IMR-90 (cell line): ENCODE measurements around the gene SPATA9. TPM values are rescaled to one million over a fixed set of nuclear protein-coding genes. Genes with fewer than 3 reads are reported as not detected.

Experiments
- ATAC-seq: fragments of 200-7000 bp; cut with Tn5 transposase; 2 replicates; pipeline ENCODE4 v1.9.1; 2020; ENCODE audit warnings: low read depth, mild to moderate bottlenecking, moderate library complexity
- BruUV-seq: library from RNA; stranded (reverse); fragments of 400-500 nt; replicated peaks from 2 replicates; lab custom pipeline; 2021; lab: Mats Ljungman, UMichigan
- CTCF ChIA-PET: fragments of 300-600 bp; formaldehyde crosslinking; extraction: SDS; loops from one replicate; lab custom pipeline; 2021; ENCODE audit warnings: antibody characterized with exemption; lab: Yijun Ruan, JAX
- POLR2A ChIA-PET: fragments of 300-600 bp; sonication (Branson Sonifier 250); formaldehyde crosslinking; loops from one replicate; lab custom pipeline; 2022; ENCODE audit warnings: antibody characterized with exemption; ENCODE audit not compliant: unreplicated experiment; lab: Charles Lee
- DNase-seq: peaks from one replicate; pipeline ENCODE4 v3.0.0; 2013
- H2AFZ ChIP-seq: replicated peaks from 2 replicates; pipeline ENCODE3; 2013; ENCODE audit warnings: low read length, mild to moderate bottlenecking; ENCODE audit not compliant: poor library complexity
- H2AK5ac ChIP-seq: 2 replicates; pipeline ENCODE4 v1.6.1; 2013; ENCODE audit warnings: low read depth, low read length, inconsistent platforms
- H2AK9ac ChIP-seq: replicated peaks from 2 replicates; pipeline ENCODE3; 2013; ENCODE audit warnings: mild to moderate bottlenecking, low read depth, low read length, moderate library complexity; ENCODE audit not compliant: poor library complexity
- H2BK120ac ChIP-seq: 2 replicates; pipeline ENCODE4 v1.6.1; 2013; ENCODE audit warnings: low read depth, low read length, inconsistent platforms
- H2BK15ac ChIP-seq: 3 replicates; pipeline ENCODE4 v1.6.1; 2013; ENCODE audit warnings: low read depth, low read length, inconsistent platforms
- H2BK20ac ChIP-seq: 2 replicates; pipeline ENCODE4 v1.6.1; 2013; ENCODE audit warnings: low read depth, mild to moderate bottlenecking, inconsistent platforms, low read length, moderate library complexity
- H2BK5ac ChIP-seq: 2 replicates; pipeline ENCODE4 v1.6.1; 2013; ENCODE audit warnings: mild to moderate bottlenecking, low read depth, low read length, inconsistent platforms; ENCODE audit not compliant: poor library complexity, severe bottlenecking
- H3K14ac ChIP-seq: replicated peaks from 2 replicates; pipeline ENCODE4 v1.6.1; 2013; ENCODE audit warnings: low read depth, low read length, inconsistent platforms
- H3K18ac ChIP-seq: 2 replicates; pipeline ENCODE4 v1.6.1; 2013; ENCODE audit warnings: low read depth, low read length, control low read depth
- H3K23ac ChIP-seq: 2 replicates; pipeline ENCODE4 v1.6.1; 2013; ENCODE audit warnings: low read depth, low read length, inconsistent platforms
- H3K27ac ChIP-seq: 2 replicates; pipeline ENCODE4 v1.5.1; 2013; ENCODE audit warnings: mild to moderate bottlenecking, control low read depth, low read length; ENCODE audit not compliant: insufficient read depth
- H3K27me3 ChIP-seq: 2 replicates; pipeline ENCODE4 v1.6.1; 2013; ENCODE audit warnings: low read length; ENCODE audit not compliant: control insufficient read depth, insufficient read depth
- H3K36me3 ChIP-seq: 2 replicates; pipeline ENCODE4 v1.6.1; 2013; ENCODE audit warnings: low read length, mixed read lengths; ENCODE audit not compliant: control insufficient read depth, insufficient read depth
- H3K4ac ChIP-seq: 2 replicates; pipeline ENCODE4 v1.6.1; 2013; ENCODE audit warnings: low read depth, low read length, inconsistent platforms
- H3K4me1 ChIP-seq: 2 replicates; pipeline ENCODE4 v1.6.1; 2013; ENCODE audit warnings: low read length, mixed read lengths; ENCODE audit not compliant: control insufficient read depth, insufficient read depth
- H3K4me2 ChIP-seq: 2 replicates; pipeline ENCODE4 v1.6.1; 2013; ENCODE audit warnings: low read depth, mild to moderate bottlenecking, control low read depth, low read length, moderate library complexity
- H3K4me3 ChIP-seq: 2 replicates; pipeline ENCODE4 v1.5.1; 2013; ENCODE audit warnings: low read depth, mild to moderate bottlenecking, control low read depth, low read length, moderate library complexity; ENCODE audit not compliant: insufficient read depth
- H3K56ac ChIP-seq: 2 replicates; pipeline ENCODE4 v1.6.1; 2013; ENCODE audit warnings: low read length, inconsistent platforms; ENCODE audit not compliant: insufficient read depth; ENCODE audit errors: extremely low read depth
- H3K79me1 ChIP-seq, 2 experiments: 2 replicates each; pipeline ENCODE4 v1.6.1; 2013; ENCODE audit warnings: low read length in 2 of 2, inconsistent platforms in 1 of 2, low read depth in 1 of 2
- H3K9ac ChIP-seq: 2 replicates; pipeline ENCODE4 v1.6.1; 2013; ENCODE audit warnings: low read depth, low read length, control low read depth
- H3K9me1 ChIP-seq: 2 replicates; pipeline ENCODE4 v1.6.1; 2013; ENCODE audit warnings: low read length, inconsistent platforms; ENCODE audit not compliant: insufficient read depth
- H3K9me3 ChIP-seq: 2 replicates; pipeline ENCODE4 v1.6.1; 2013; ENCODE audit warnings: low read length; ENCODE audit not compliant: control insufficient read depth, insufficient read depth
- H4K20me1 ChIP-seq: 2 replicates; pipeline ENCODE4 v1.6.1; 2013; ENCODE audit warnings: low read length, inconsistent platforms; ENCODE audit not compliant: insufficient read depth
- H4K5ac ChIP-seq: 2 replicates; pipeline ENCODE4 v1.6.1; 2013; ENCODE audit warnings: mild to moderate bottlenecking, low read depth, low read length, control low read depth
- H4K8ac ChIP-seq, 2 experiments: 2 replicates each; pipeline ENCODE4 v1.6.1; 2013; ENCODE audit warnings: low read depth in 2 of 2, low read length in 2 of 2, control low read depth in 1 of 2, inconsistent platforms in 1 of 2
- H4K91ac ChIP-seq: 2 replicates; pipeline ENCODE4 v1.6.1; 2013; ENCODE audit warnings: low read depth, low read length, inconsistent platforms; ENCODE audit not compliant: insufficient read depth
- BHLHE40 ChIP-seq: fragments of 150-350 bp; IDR thresholded peaks from 2 replicates; pipeline ENCODE4 v1.6.1; 2016; ENCODE audit warnings: mild to moderate bottlenecking, low read depth, low read length
- CEBPB ChIP-seq: IDR thresholded peaks from 2 replicates; pipeline ENCODE4 v1.6.1; 2012; ENCODE audit warnings: low read depth, low read length, improper control_type of control experiment
- CHD1 ChIP-seq: IDR thresholded peaks from 2 replicates; pipeline ENCODE4 v1.6.1; 2012; ENCODE audit warnings: low read depth, low read length, improper control_type of control experiment
- CTCF ChIP-seq: conservative IDR thresholded peaks from 2 replicates; pipeline ENCODE4 v1.5.1; 2012; ENCODE audit warnings: mild to moderate bottlenecking, low read depth, low read length, improper control_type of control experiment
- ELK1 ChIP-seq: fragments of 150-350 bp; IDR thresholded peaks from 2 replicates; pipeline ENCODE4 v1.6.1; 2016; ENCODE audit warnings: low read depth, mild to moderate bottlenecking, low read length, moderate library complexity, borderline replicate concordance
- FOS ChIP-seq: fragments of 150-350 bp; IDR thresholded peaks from 2 replicates; pipeline ENCODE4 v1.6.1; 2016; ENCODE audit warnings: low read depth, low read length
- MAFK ChIP-seq: IDR thresholded peaks from 2 replicates; pipeline ENCODE4 v1.6.1; 2012; ENCODE audit warnings: low read depth, low read length, improper control_type of control experiment
- MAZ ChIP-seq: IDR thresholded peaks from 2 replicates; pipeline ENCODE4 v1.6.1; 2012; ENCODE audit warnings: low read depth, mild to moderate bottlenecking, low read length, improper control_type of control experiment, moderate library complexity, borderline replicate concordance
- MXI1 ChIP-seq: IDR thresholded peaks from 2 replicates; pipeline ENCODE4 v1.6.1; 2012; ENCODE audit warnings: low read depth, mild to moderate bottlenecking, low read length, moderate library complexity, borderline replicate concordance
- NFE2L2 ChIP-seq: fragments of 150-350 bp; IDR thresholded peaks from 2 replicates; pipeline ENCODE4 v1.6.1; 2016; ENCODE audit warnings: low read depth, mild to moderate bottlenecking, low read length
- POLR2A ChIP-seq: IDR thresholded peaks from 2 replicates; pipeline ENCODE4 v1.6.1; 2012; ENCODE audit warnings: mild to moderate bottlenecking, low read depth, low read length
- RAD21 ChIP-seq: IDR thresholded peaks from 2 replicates; pipeline ENCODE4 v1.6.1; 2012; ENCODE audit warnings: low read length, improper control_type of control experiment
- RCOR1 ChIP-seq: IDR thresholded peaks from 2 replicates; pipeline ENCODE4 v1.6.1; 2012; ENCODE audit warnings: mild to moderate bottlenecking, low read length, improper control_type of control experiment; ENCODE audit not compliant: insufficient replicate concordance
- RFX5 ChIP-seq: IDR thresholded peaks from 2 replicates; pipeline ENCODE4 v1.8.0; 2012; ENCODE audit warnings: low read depth, mild to moderate bottlenecking, low read length, moderate library complexity
- SMC3 ChIP-seq: fragments of 150-350 bp; IDR thresholded peaks from 2 replicates; pipeline ENCODE4 v1.6.1; 2016; ENCODE audit warnings: low read depth, mild to moderate bottlenecking, antibody characterized with exemption, low read length, moderate library complexity
- USF2 ChIP-seq: fragments of 150-350 bp; IDR thresholded peaks from 2 replicates; pipeline ENCODE4 v1.6.1; 2017; ENCODE audit warnings: mild to moderate bottlenecking, antibody characterized with exemption, low read length, low read depth
- WGBS, 2 experiments: methylation state at CpG; one replicate each; pipeline versions ENCODE4 v1.1.5 to v1.1.7; 2013; ENCODE audit warnings: missing lambda C conversion rate in 2 of 2; ENCODE audit not compliant: insufficient read length in 1 of 2; ENCODE audit errors: extremely low coverage in 2 of 2; 5-methylcytosine and 5-hydroxymethylcytosine counted together
- dilution Hi-C: fragments of 300-500 bp; cut with HindIII; formaldehyde crosslinking; loops from one replicate; pipeline ENCODE4 v1.14.3; 2018; ENCODE audit warnings: low sequenced_read_pairs; ENCODE audit not compliant: unreplicated experiment
- in situ Hi-C: fragments of 300-500 bp; cut with MboI; formaldehyde crosslinking; loops from 3 replicates; pipeline ENCODE4 v1.14.3; 2019; ENCODE audit warnings: low sequenced_read_pairs, inconsistent platforms, mixed read lengths
- intact Hi-C: fragments of 100-400 bp; cut with micrococcal nuclease; formaldehyde crosslinking; loops from 2 replicates; pipeline ENCODE4 v1.10.0; 2022
- polyA plus RNA-seq, 3 experiments: library from polyadenylated mRNA; depleted of rRNA; stranded (reverse); fragments of >200 nt; gene quantifications; 2 replicates each; pipeline ENCODE4 v1.2.3, GENCODE V29; 2012; ENCODE audit warnings: low replicate concordance in 1 of 3
- total RNA-seq: library from RNA; depleted of rRNA; stranded (reverse); fragments of >200 nt; gene quantifications from 2 replicates; pipeline ENCODE4 v1.2.3, GENCODE V29; 2012

Gene SPATA9
- total and polyA plus RNA-seq, 2 of the 4 experiments (the other 2 are of a cell fraction), result 0.72 to 0.86 TPM

GRCh38 chr5:95610546-95610945 is 72.2 kb downstream of the SPATA9 start:
- Histone ChIP-seq H4K8ac (no peak overlapping the region), H4K20me1 (no peaks in the 10 kb centered on the region), H3K4me1 (peaks cover 1% of the 10 kb centered on the region; the same call in 1 of the 2 replicates), H2AK5ac (no peak overlapping the region), H4K91ac (no peak overlapping the region), H3K4ac (no peak overlapping the region), H3K4me3 (no peak overlapping the region), H3K9me3 (peaks cover 3% of the 10 kb centered on the region; the same call in 1 of the 2 replicates), H3K36me3 (no peaks in the 10 kb centered on the region), H3K18ac (no peak overlapping the region), H3K14ac (no peak overlapping the region), H3K79me1 (no peaks in the 10 kb centered on the region), H2BK120ac (no peak overlapping the region), H3K9ac (no peak overlapping the region), H2BK15ac (no peak overlapping the region), H3K23ac (no peak overlapping the region), H3K4me2 (no peak overlapping the region), H3K27me3 (no peaks in the 10 kb centered on the region), H2AK9ac (no peak overlapping the region), H2AFZ (no peak overlapping the region), H3K9me1 (no peaks in the 10 kb centered on the region), H4K5ac (no peak overlapping the region), H2BK20ac (no peak overlapping the region), H3K56ac (no peak overlapping the region), H3K27ac (no peak overlapping the region), H2BK5ac (no peak overlapping the region)
- no peak for ATAC-seq
- TF ChIP-seq FOS (no peak), RAD21 (no peak), USF2 (no peak), MAZ (no peak), POLR2A (no peak), ELK1 (no peak), CHD1 (no peak), NFE2L2 (no peak), CTCF (no peak), BHLHE40 (no peak), RCOR1 (no peak), SMC3 (no peak), MAFK (no peak), MXI1 (no peak), RFX5 (no peak), CEBPB (no peak)
- DNase-seq, result no peak
- dilution Hi-C loops (no loop called here), in situ Hi-C loops (no loop called here), intact Hi-C loops (no loop called here)
- no TSS peak for BruUV-seq
- ChIA-PET POLR2A (no interaction called here), CTCF (interaction anchor here (0.6 kb wide), 1 partner anchor 443 kb away, joined by 8 read pairs; no protein-coding TSS in a partner anchor)
- WGBS, 2 experiments, result no CpG with 5 or more reads among the region's 7 CpGs
